Activated naive CD4-positive, alpha-beta T cell treated with anti-CD3 and anti-CD28 coated beads, Interleukin-2, amount 50 U/mL, for 24 hours (primary cell): Measurements from ENCODE around the gene DNAJA2.
"Not testable (repeated sequence)": the region's sequence is repeated elsewhere in the genome, so short reads cannot be mapped to it uniquely, and the experiment has no call there.

ENCODE experiments used
- H3K27ac Mint-ChIP-seq: one replicate; pipeline ENCODE4 v1.8.0; 2021; ENCODE audit warnings: mild to moderate bottlenecking, mixed read lengths
- H3K27me3 Mint-ChIP-seq: one replicate; pipeline ENCODE4 v1.8.0; 2021; ENCODE audit warnings: mixed read lengths
- H3K36me3 Mint-ChIP-seq: one replicate; pipeline ENCODE4 v1.8.0; 2021; ENCODE audit warnings: mixed read lengths
- H3K4me1 Mint-ChIP-seq: one replicate; pipeline ENCODE4 v1.8.0; 2021; ENCODE audit warnings: mixed read lengths
- H3K4me3 Mint-ChIP-seq: one replicate; pipeline ENCODE4 v1.8.0; 2021; ENCODE audit warnings: mild to moderate bottlenecking, mixed read lengths
- H3K9me3 Mint-ChIP-seq: one replicate; pipeline ENCODE4 v1.8.0; 2021; ENCODE audit warnings: mixed read lengths

Gene DNAJA2

GRCh38 chr16:46973207-46973995 lies at the start of gene DNAJA2:
DNAJA2 (minus strand) TSS chr16:46973674; CDS start chr16:46973572, 102 bp downstream.
- H3K9me3 Mint-ChIP-seq: no peaks in the 10 kb centered on the region
- H3K4me3 Mint-ChIP-seq: peak within 1 kb of the TSS; percentile 97
- H3K27ac Mint-ChIP-seq: peak within 1 kb of the TSS; percentile 98
- peaks cover 63% of the 10 kb centered on the region for H3K4me1 Mint-ChIP-seq
- H3K36me3 Mint-ChIP-seq: peaks cover 10% of the 10 kb centered on the region
- H3K27me3 Mint-ChIP-seq: no peaks in the 10 kb centered on the region

DNA sequence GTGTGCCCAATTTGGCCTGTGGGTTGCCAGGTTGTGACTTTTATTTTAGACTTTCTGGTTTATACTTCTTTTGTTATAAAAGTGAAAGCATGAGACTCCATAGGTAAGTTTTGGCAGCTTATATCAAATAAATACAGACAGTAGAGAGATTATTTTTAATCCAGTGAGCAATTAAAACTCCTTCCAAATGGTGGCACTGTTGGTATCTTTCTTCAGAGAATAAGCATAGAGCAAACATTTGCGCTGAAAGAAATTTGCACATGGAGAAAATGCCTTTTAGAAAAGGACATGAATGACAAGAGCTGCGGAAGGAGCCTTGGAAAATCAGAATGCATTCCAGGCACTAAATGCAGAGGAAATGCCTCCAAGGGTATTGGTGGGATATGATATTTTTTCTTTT lies 46.1 kb upstream of the DNAJA2 start:
- H3K36me3 Mint-ChIP-seq: no peaks in the 10 kb centered on the region
- H3K27me3 Mint-ChIP-seq: no peaks in the 10 kb centered on the region
- peaks cover 12% of the 10 kb centered on the region for H3K4me1 Mint-ChIP-seq
- no peak overlapping the region for H3K27ac Mint-ChIP-seq
- no peaks in the 10 kb centered on the region for H3K9me3 Mint-ChIP-seq
- no peak overlapping the region for H3K4me3 Mint-ChIP-seq

GRCh38 chr16:47018223-47018891 lies 44.9 kb upstream of the DNAJA2 start:
- peaks cover 12% of the 10 kb centered on the region for H3K4me1 Mint-ChIP-seq
- H3K27me3 Mint-ChIP-seq: no peaks in the 10 kb centered on the region
- H3K27ac Mint-ChIP-seq: no peak overlapping the region
- H3K9me3 Mint-ChIP-seq: no peaks in the 10 kb centered on the region
- H3K4me3 Mint-ChIP-seq: no peak overlapping the region
- no peaks in the 10 kb centered on the region for H3K36me3 Mint-ChIP-seq

- no peak overlapping the region for H3K27ac Mint-ChIP-seq
- H3K4me1 Mint-ChIP-seq: peaks cover 12% of the 10 kb centered on the region
- H3K27me3 Mint-ChIP-seq: no peaks in the 10 kb centered on the region
- no peak overlapping the region for H3K4me3 Mint-ChIP-seq
- H3K36me3 Mint-ChIP-seq: no peaks in the 10 kb centered on the region
- no peaks in the 10 kb centered on the region for H3K9me3 Mint-ChIP-seq
Measured at GRCh38 chr16:47017636-47018035, 44.2 kb upstream of the DNAJA2 start.

- Mint-ChIP-seq H3K36me3 (no peaks in the 10 kb centered on the region), H3K4me3 (no peak overlapping the region), H3K27ac (no peak overlapping the region)
Measured at GRCh38 chr16:47016700-47017133, 43.2 kb upstream of the DNAJA2 start.

GRCh38 chr16:47013910-47014309 lies 40.4 kb upstream of the DNAJA2 start:
- Mint-ChIP-seq H3K9me3 (no peaks in the 10 kb centered on the region), H3K4me1 (peaks cover 12% of the 10 kb centered on the region), H3K27ac (no peak overlapping the region), H3K27me3 (no peaks in the 10 kb centered on the region), H3K36me3 (no peaks in the 10 kb centered on the region), H3K4me3 (no peak overlapping the region)

More at GRCh38 chr16:47016700-47017133, 43.2 kb upstream of the DNAJA2 start:
- H3K9me3 Mint-ChIP-seq: no peaks in the 10 kb centered on the region
- no peaks in the 10 kb centered on the region for H3K27me3 Mint-ChIP-seq
- peaks cover 12% of the 10 kb centered on the region for H3K4me1 Mint-ChIP-seq

DNA sequence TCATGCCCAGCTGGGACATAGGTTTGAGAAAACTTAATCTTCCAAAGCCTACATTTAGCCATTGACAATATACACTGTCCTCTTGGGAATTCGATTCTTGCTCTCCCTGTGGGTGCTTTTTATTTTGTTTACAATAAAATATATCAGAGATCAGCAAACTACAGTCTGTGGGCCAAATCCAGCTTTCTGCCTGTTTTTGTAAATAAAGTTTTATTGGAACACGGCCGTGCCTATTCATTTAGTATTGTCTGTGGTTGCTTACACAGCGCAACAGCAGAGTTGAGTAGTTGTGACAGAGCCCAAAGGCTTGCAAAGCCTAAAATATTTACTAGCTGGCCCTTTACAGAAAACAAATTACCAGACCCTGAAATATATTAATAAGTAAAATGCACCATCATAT lies 39.7 kb upstream of the DNAJA2 start:
- Mint-ChIP-seq H3K9me3 (no peaks in the 10 kb centered on the region), H3K27me3 (no peaks in the 10 kb centered on the region), H3K36me3 (no peaks in the 10 kb centered on the region), H3K27ac (no peak overlapping the region), H3K4me1 (peaks cover 12% of the 10 kb centered on the region), H3K4me3 (no peak overlapping the region)

DNA sequence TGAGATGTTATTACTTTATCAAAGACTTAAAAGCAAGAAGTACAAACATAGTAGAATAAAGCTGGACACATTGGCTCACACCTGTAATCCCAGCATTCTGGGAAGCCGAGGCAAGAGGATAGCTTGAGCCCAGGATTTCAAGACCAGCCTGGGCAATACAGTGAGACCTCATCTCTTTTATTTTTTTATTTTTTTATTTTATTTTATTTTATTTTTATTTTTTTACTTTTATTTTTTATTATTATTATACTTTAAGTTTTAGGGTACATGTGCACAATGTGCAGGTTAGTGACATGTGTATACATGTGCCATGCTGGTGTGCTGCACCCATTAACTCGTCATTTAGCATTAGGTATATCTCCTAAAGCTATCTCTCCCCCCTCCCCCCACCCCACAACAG lies 37.3 kb upstream of the DNAJA2 start:
- not testable (repeated sequence) for H3K4me1 Mint-ChIP-seq, H3K36me3 Mint-ChIP-seq, H3K27ac Mint-ChIP-seq, H3K27me3 Mint-ChIP-seq, H3K4me3 Mint-ChIP-seq, H3K9me3 Mint-ChIP-seq

GRCh38 chr16:47008612-47009011 lies 35.1 kb upstream of the DNAJA2 start:
- Mint-ChIP-seq H3K4me1 (no peaks in the 10 kb centered on the region), H3K27ac (no peak overlapping the region), H3K4me3 (no peak overlapping the region), H3K27me3 (no peaks in the 10 kb centered on the region), H3K36me3 (no peaks in the 10 kb centered on the region), H3K9me3 (no peaks in the 10 kb centered on the region)

DNA sequence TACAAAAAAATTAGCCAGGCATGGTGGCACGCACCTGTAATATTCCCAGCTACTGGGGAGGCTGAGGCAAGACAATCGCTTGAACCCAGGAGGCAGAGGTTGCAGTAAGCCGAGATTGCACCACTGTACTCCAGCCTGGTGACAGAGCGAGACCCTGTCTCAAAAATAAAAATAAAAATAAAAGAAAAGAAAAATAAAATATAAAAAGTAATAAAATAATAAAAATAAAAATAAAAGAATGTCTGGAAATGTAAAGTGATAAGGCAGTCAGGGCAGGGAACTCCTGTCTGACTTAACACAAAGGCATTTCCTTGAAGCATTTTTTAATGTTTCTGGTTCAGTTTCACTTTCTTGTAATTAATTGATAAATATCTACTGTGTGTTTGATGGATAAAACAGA lies 34.7 kb upstream of the DNAJA2 start:
- Mint-ChIP-seq H3K4me1 (no peaks in the 10 kb centered on the region), H3K4me3 (no peak overlapping the region), H3K9me3 (no peaks in the 10 kb centered on the region), H3K27ac (no peak overlapping the region), H3K36me3 (no peaks in the 10 kb centered on the region), H3K27me3 (no peaks in the 10 kb centered on the region)

DNA sequence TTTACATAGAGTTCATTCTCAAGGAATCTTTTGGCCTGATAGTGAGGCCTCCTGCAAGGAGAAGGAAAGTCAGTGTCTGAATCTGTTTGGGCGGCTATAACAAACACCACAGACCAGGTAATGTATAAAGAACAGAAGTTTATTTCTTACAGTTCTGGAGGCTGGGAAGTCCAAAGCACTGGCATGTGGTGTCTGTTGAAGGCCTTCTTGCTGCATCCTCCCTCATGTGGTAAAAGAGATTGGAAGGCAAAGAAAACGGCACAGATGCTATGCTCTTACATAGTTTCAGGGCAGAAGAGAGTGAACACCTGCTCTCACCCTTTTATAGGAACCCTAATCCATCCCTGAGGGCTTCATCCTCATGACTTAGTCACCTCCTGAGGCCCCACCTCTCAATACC lies 31.2 kb upstream of the DNAJA2 start:
- no peak overlapping the region for H3K27ac Mint-ChIP-seq
- H3K27me3 Mint-ChIP-seq: no peaks in the 10 kb centered on the region
- no peaks in the 10 kb centered on the region for H3K9me3 Mint-ChIP-seq
- no peaks in the 10 kb centered on the region for H3K36me3 Mint-ChIP-seq
- no peak overlapping the region for H3K4me3 Mint-ChIP-seq
- no peaks in the 10 kb centered on the region for H3K4me1 Mint-ChIP-seq

GRCh38 chr16:47000066-47000465 lies 26.6 kb upstream of the DNAJA2 start:
- not testable (repeated sequence) for H3K4me1 Mint-ChIP-seq, H3K27ac Mint-ChIP-seq, H3K27me3 Mint-ChIP-seq, H3K36me3 Mint-ChIP-seq, H3K4me3 Mint-ChIP-seq, H3K9me3 Mint-ChIP-seq

GRCh38 chr16:46997844-46998243 lies 24.4 kb upstream of the DNAJA2 start:
- Mint-ChIP-seq H3K4me1 (no peaks in the 10 kb centered on the region), H3K36me3 (no peaks in the 10 kb centered on the region), H3K27me3 (no peaks in the 10 kb centered on the region), H3K4me3 (no peak overlapping the region), H3K27ac (no peak overlapping the region), H3K9me3 (no peaks in the 10 kb centered on the region)

DNA sequence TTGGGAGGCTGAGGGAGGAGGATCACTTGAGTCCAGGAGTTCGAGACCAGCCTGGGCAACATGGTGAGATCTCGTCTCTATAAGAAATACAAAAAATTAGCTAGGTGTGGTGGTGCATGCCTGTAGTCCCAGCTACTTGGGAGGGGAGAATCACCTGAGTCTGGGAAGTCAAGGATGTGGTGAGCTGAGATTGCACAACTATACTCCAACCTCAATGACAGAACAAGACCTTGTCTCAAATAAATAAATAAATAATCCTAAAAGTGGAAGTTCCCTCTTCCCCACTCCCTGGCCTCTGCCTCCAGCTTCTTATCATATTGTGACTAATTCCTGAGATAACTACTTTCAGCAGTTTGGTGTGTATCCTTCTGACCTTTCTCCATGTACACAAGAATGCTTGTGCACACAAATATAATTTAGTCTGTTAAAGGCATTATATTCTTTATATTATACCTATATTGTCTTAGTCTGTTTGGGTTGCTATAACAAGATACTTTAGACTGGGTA lies 23.5 kb upstream of the DNAJA2 start:
- Mint-ChIP-seq H3K9me3 (no peaks in the 10 kb centered on the region), H3K4me3 (no peak overlapping the region), H3K27ac (no peak overlapping the region), H3K4me1 (no peaks in the 10 kb centered on the region), H3K36me3 (no peaks in the 10 kb centered on the region), H3K27me3 (no peaks in the 10 kb centered on the region)

DNA sequence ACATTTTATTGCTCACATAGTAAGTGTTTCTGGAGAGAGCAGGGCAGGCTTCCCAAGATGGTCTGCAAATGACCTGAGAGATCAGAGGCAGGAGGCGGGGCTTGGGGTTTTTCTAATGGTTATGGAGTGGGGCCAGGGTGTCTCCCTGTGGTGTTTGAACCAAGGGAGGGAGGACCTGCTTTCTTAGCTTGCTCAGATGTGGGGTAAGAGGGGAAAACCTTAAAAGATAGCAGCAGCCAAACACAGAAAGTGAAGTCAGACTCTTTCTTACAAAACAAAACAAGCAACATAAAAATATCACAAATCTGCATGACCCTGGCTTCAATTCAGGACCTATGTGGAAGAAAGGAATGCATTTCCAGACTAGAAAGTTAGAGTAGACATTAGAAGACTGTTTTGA lies 22.9 kb upstream of the DNAJA2 start:
- no peaks in the 10 kb centered on the region for H3K9me3 Mint-ChIP-seq

More for the DNA sequence above, 22.9 kb upstream of the DNAJA2 start:
- Mint-ChIP-seq H3K4me3 (no peak overlapping the region), H3K36me3 (no peaks in the 10 kb centered on the region), H3K27me3 (no peaks in the 10 kb centered on the region), H3K27ac (no peak overlapping the region), H3K4me1 (no peaks in the 10 kb centered on the region)
